HL-60/S4 treated with phorbol 12-myristate 13-acetate at 8.2 ng/mL for 4 days and 3 days (cell line): ENCODE data around the gene USP15.

ENCODE experiments used
- in situ Hi-C: fragments of 300-500 bp; cut with MboI; formaldehyde crosslinking; loops from 2 replicates; pipeline ENCODE4 v1.15.0; 2022; ENCODE audit warnings: low sequenced_read_pairs

Gene USP15

DNA sequence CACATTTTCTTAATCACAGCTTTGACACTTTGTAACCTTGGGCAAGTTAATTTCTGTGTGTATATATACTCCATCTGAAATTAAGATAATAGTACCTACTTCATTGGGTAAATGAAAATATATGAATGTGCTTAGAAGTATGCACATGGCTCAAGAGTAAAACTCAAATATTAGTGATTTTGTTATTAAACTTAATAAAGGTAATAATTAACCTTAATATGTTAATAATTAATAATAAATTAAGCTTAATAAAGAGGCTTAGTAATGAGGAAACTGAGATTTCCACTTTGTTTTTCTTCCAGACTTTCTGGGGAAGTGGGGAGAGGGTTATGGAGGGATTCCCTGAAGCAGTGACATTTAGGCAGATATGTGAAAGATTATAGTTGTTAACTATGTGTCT is 19.8 kb downstream of the USP15 start:
- in situ Hi-C loops = no loop called here

DNA sequence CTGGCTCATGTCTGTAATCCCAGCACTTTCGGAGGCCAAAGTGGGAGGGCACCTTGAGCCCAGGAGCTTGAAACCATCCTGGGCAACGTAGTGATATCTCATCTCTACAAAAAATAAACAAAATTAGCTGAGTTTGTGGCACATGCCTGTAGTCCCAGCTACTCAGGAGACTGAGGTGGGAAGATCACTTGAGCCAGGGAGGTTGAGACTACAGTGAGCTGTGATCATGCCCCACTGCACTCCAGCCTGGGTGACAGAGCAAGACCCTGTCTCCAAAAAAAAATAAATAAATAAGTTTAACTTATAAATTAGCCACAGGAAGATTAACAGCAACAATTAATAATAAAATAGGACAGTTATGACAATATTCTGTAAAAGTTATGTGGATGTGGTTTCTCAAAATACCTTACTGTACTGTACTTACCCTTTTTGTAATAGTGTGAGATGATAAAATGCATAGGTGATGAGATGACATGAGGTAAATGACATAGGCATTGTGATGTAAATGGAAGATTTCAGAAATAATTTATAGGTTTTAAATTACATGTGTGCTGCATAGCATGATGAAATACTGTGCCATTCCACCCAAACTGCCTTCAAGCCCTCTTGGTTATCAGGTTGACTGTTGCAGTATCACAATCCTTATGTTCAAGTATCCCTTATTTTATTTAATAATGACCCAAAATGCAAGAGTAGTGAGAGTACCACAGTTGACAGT is 22.0 kb downstream of the USP15 start:
- in situ Hi-C loops = no loop called here

DNA sequence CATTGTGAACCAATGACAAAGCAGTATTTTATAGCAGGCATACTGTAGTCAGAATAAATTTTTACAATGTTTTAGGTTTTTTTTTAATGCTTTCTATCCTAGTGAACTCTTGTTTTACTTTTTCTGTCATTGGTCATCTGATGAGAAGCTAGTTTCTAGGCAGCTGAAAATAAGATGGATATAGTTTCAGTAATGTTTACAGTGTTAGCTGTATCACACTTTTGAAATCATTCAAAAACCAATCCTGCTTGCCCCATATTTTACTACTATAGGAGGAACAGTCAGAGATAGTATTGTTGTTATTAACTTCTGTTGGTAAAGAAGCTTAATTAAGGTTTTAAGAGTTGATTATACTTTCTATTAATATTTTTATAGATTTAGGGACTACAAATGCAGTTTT is 24.5 kb downstream of the USP15 start:
- in situ Hi-C loops = no loop called here

DNA sequence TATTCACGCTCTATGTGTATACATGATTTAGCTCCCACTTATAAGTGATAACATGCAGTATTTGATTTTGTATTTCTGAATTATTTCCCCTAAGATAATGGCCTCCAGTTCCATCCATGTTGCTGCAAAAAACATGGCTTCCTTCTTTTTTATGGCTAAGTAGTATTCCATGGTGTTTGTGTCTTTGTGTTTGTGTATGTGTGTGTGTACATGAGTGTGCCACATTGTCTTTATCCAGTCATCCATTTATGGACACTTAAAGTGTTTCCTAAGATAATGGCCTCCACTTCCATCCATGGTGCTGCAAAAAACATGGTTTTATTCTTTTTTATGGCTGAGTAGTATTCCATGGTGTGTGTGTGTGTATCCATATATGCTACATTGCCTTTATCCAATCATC is 25.1 kb downstream of the USP15 start:
- in situ Hi-C loops = no loop called here

DNA sequence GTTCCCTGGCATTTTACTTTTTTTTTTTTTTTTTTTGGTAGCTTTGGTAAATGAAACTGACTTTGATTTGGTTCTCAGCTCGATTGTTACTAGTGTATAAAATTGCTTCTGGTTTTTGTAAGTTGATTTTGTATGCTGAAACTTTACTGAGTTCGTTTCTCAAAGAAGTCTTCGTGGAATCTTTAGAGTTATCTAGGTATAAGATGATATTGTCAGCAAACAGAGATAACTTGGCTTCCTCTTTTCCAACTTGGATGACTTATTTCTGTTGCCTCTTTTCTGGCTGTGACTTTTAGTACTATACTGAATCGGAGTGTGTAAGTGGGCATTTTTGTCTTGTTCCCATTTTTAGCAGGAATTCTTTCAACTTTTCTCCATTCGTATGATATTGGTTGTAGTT is 28.1 kb downstream of the USP15 start:
- in situ Hi-C loops = no loop called here

DNA sequence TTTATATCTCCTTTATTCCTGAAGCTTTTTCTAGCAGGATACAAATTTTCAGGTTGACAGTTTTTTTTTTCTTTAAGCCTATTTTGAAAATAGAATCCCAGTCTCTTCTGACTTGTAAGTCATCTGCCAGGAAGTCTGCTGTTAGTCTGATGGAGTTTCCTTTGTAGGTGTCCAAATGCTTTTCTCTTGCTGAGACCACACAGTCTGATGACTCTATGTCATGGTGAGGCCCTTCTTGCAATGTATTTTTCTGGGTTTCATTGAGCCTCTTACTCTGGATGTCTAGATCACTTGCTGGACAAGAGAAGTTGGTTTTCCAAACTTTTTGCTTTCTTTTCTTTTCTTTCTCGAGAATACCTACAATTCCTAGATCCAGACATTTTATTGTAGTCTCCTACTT is 30.6 kb downstream of the USP15 start:
- in situ Hi-C loops = no loop called here

DNA sequence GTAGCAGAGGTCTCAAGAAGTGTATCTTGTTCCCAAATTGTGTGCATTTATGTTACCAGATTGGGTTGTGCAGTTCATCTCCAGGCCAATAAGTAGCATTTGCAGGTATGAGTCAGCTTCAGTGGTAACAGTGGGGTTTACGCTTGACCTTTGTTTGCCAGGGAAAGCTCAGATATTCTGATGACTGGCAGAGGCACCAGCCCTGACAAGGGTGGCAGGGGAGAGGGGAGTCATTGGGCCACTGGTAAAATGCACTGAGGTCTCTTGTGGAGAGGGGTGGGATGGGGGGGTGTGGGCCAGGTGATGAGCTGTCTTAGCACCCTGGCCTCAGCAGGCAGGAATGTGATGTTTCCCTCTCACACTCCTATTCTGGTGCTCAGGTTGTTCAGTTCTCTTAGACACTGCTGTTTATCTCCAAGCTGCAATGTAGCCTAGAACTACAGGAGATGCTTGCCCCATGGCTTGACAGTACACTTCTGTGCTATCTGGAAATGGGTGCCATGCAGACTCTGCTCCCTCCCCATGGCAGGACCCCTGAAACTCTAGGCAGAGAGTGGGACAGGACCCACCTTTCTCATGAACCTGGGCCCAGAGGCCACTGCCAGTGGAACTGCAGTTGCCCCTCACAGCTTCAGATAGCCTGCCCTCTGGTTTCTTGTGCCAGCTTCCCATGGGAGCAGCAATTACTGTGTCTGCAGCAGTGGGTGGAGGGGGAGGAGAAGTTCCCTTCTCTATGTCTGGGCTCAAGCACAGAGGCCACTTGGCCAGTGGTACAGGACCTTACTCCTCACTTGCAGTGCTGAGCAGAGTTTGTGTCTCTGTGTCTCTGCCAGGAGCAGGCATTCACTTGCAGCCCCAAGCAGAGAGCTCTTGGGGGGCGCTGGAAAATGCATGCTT is 31.9 kb downstream of the USP15 start:
- in situ Hi-C loops = no loop called here

DNA sequence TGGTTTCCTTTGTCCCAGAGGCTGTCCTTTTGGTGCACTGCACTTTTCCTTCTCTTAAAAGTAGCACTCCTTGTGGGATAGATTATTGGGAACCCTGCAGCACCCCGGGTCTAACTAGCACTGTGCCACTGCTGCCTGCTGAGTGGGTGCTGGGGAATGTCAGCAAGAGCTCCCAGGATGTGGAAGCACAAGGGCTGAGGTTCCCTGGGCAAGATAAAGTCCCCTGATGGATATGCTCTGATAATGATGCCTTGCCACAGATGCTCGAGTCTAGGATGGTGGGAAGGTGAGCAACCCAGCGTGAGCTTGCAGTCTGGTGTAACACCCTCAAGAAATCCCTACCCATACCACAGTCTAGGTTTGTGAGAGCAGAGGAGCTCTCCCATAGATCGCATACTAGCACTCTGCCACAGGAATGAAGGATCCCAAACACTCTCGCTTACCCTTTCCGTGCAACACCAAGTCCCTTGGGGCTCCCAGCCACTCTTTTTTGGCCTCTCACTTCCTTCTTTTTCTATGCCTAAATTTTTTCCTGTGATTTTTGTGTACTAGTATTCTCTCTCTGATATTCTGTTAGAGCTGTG is 32.6 kb downstream of the USP15 start:
- in situ Hi-C loops = no loop called here

DNA sequence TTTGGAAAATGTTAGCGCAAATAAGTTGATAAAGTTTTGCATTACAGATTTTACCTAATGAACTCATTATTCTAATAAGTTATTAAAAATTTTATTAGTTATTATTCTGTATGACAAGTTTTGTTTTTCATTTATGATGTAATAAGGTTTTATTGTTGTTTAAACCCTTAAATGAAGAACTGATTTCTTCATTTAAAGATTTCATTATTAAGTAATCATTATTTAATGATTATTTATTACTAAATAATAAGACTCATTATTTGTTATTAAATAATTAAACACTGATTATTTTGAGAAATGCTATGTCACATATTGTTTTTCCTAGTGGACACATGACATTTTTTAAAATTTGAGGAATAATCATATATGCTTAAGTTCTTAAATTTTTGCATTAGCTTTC is 34.2 kb downstream of the USP15 start:
- in situ Hi-C loops = no loop called here

DNA sequence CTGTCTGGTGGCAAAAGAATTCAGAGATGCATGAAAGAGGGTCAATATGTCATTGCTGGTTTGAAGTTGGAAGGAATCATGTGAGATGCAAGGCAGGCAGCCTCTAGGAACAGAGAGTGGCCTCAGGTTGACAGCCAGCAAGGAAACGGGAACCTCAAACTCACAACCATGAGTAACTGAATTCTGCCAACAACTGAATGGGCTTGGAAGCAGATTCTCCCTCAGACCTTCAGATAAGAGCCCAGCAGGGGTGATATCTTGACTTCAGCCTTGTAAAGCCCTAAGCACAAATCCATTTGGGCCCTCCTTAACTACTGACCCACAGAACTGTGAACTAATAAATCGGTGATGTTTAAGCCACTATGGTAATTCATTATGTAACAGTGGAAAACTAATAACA is 35.8 kb downstream of the USP15 start:
- in situ Hi-C loops = no loop called here

DNA sequence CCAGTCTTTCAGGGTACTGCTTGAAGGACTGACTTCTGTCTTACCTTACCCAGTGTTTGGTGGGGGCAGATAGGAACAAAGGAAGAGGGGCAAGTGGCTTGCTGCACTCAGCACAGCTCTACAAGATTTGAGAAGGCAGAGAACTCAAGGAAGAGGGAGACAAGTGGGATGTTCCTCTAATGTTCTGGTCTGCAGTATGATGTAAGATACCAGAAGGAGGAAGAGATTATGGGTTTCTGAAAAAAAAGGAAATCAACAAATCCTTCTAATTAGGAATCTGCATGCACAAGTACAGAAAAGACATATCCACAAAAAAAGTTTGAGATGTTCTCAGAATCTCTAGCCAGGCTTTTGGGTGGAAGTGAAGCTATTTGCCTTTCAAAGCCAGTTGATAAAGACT is 37.1 kb downstream of the USP15 start:
- in situ Hi-C loops = no loop called here

DNA sequence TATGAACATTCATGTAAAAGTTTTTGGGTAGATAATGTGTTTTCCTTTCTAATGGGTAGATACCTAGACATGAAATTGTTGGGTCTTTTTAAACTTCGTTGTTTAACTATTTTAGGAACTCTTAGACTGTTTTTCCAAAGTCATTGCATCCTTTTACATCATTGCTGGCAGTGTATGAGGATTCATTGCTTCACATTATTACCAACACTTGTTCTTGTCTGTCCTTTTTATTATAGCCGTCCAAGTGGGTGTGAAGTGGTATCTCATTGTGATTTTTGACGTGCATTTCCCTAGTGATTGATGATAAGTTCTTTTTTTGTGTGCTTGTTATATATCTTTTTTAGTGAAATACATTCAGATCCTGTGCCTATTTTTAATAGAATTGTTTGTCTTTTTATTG is 39.4 kb downstream of the USP15 start:
- in situ Hi-C loops = no loop called here

DNA sequence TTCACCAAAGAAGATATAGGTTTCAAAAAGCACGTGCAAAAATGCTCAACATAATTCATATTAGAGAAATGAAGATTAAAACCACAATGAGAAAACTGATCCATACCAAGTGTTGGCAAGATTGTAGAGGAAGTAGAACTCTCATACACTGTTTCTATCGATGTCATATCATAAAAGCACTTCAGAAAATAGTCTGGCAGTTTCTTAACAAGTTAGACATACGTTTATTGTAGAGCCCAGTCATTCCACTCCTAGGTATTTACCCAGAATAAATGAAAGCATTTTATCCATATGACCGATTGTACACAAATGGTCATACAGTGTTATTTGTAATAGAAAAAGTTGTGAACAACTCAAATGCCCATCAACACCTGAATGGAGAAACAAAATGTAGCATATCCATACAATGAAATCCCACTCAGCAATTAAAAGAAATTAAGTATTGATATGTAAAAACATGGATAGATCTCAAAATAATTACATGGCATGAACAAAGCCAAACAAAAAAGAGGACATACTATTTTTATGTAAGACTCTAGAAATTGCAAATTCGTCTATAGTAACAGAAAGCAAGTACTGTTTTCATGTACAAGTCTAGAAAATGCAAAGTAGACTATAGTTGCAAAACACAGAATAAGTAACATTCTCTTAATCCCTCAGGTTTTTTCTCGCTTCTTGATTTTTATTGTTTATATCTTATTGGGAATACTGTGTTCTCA is 41.0 kb downstream of the USP15 start:
- in situ Hi-C loops = no loop called here

DNA sequence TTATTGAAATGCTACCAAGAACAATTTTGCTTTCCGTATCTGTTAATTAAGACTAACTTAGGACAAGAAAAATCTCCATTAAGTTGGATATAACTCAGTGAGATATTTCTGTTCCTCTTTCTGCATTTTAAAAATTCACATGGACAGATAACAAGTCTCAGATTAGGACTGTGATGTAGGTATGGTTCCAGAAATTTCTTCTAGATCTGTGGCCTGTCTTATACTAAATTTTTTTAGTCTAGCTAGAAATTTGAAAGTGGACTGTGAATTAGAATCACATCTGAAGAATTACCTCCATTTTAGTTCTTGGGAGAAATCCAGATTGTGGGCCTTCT is 41.6 kb downstream of the USP15 start:
- in situ Hi-C loops = no loop called here

DNA sequence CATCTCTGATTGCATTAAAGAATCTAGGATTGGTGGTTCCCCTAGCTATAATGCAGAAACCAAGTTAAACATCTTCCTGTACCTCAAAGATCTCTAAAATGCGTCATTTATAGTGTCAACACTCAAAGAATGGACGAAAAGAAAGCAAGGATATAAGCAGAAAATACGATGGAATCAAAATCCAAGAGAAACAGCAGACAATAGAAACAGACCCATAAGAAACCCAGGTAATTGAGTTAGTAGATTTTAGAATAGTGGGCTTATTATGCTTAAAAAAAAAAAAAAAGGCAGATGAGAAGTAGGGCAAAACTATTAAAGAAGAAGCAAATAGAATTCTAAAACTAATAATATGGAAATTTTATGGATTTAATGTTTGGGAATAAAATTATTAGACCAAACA is 44.4 kb downstream of the USP15 start:
- in situ Hi-C loops = no loop called here

DNA sequence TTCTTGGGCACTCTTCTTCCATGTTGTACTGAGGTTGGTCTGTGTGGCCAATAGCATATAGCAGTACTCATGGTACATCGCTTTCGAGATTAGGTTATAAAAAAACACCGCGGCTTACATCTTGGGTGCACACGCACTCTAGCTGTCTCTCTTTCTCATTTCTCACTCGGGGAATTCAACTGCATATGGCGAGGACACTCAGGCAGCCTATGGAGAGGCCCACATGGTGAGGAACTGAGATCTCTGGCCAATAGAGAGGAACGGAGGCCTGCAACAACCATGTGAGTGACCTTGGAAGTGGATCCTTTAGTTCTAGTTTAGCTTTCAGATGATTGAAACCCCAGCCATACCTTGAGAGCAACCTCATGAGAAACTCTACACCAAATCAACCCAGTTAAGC is 45.6 kb downstream of the USP15 start:
- in situ Hi-C loops = no loop called here

DNA sequence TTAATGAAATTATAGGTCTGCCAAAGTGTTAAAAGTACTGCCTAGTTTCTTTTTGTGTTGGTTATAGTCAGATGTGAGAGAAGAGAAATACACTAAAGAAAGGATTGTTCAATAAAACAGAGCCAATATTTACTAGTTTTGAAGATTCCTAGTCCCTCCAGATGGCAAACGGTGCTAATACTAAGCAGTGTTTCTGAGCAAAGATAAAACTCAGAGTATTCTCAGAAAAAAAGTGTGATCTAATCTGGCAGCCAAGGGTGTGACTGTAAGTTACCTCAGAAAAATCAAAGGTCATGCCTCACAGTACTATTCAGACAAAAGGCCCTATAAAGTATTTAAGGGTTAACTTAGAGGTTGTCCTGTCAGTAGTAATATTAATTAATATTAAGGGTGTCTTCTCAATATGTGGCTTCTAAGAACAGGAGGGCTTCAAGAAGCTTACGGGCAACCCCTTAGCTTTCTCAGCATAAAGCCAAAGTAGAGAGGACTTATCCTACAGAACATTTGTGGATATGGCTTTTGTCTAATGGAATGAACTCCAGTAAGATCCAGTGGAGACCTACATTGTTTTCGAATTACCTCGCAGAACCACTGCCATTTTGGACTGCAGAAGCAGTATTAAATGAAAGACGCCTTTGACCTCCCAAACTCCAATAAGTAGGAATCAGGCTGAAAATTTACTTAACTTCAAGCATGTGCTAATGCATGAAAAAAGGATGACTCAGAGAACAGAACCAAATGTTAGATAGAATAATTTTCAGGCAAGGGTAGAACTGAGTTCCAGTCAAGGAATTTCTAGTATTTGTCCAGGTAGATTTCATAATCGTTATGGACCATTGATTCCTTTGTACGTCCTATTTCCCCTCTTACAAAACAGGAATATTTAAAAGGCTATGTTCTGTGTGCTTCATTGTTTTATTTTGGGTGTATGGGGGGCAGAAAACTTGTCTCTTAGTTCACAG is 46.6 kb downstream of the USP15 start:
- in situ Hi-C loops = no loop called here

DNA sequence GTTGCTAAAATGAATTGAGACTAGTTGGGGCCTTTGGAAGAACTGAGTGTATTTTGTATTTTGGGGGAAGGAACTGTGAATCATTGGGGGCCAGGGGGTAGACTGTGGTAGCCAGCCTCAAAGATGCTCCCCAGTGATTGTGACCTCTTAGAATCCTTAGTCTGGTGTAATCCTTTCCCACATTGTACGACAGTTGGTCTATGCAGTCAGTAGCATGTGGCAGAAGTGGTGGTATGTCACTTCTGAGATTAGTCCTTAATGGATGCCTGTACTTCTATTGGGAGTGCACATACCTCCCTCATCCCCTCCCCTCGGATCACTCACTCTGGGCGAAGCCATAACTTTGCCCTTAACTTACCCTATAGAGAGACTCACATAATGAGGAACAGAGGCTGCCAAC is 48.0 kb downstream of the USP15 start:
- in situ Hi-C loops = no loop called here

DNA sequence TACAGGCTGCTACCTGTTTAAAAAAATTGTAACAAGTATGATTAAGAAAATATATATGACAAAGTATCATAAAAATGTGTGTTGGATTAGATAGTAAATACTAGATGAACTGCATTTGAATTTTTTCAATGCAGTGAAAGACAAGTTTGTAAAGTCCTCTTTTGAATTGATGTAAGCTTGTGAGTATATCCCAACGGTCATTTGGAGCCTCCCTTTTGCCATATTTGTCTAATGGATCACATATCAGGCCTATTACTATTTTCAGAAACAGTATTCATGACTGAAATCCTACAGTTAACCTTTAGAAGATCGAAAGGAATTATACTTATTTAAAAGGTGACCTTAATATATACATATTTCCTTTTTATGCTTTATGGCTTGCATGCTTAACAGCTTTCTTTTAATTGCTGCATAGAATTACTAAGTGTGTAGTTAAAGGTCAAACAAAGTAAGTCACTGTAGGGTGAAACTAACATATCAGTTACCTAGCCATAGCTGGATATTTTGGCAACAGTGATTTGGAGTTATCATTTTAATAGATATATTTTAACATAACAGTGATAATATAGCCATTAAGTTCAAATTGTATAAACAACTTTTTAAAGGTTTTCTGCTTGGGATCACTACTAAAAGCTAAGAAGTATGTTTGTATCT is 53.6 kb downstream of the USP15 start:
- in situ Hi-C loops = no loop called here

DNA sequence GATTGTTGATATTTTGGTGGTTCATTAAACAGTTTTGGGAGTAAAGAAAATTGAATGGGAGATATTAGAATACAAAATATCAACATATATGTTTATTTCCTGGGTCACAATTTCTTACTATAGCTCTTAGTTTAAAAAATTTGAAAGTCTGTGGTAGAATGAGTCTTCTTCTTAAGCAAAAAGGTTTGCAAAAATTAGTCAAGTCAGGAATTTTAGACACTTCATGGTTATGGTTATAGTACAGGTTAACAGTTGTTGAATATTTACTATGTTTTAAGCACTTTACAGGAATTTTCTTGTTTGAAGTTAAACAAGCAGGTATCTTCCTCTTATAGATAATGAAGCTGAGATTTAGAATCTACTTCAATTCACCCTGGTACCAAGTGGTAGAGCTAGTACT is 56.8 kb downstream of the USP15 start:
- in situ Hi-C loops = no loop called here
